SK-N-SH treated with all-trans-retinoic acid at 6 μM for 48 hours (cell line): ENCODE measurements around the gene IGF1R.

ENCODE experiments used
- ATAC-seq: fragments of 200-7000 bp; cut with Tn5 transposase; 3 replicates; pipeline ENCODE4 v1.9.1; 2020; ENCODE audit warnings: mild to moderate bottlenecking, moderate library complexity
- ARNTL ChIP-seq: fragments of 450-650 bp; formaldehyde crosslinking; IDR thresholded peaks from 2 replicates; pipeline ENCODE4 v1.5.0; 2020; ENCODE audit warnings: low read depth, mild to moderate bottlenecking, moderate library complexity, borderline replicate concordance
- BACH2 ChIP-seq: fragments of 250-450 bp; sonication (Bioruptor Pico); IDR thresholded peaks from 2 replicates; pipeline ENCODE4 v1.9.0; 2021; ENCODE audit warnings: mild to moderate bottlenecking, borderline replicate concordance
- CREB5 ChIP-seq: fragments of 250-450 bp; sonication (Bioruptor Pico); IDR thresholded peaks from 2 replicates; pipeline ENCODE4 v1.5.1; 2020; ENCODE audit warnings: low read depth, mild to moderate bottlenecking, moderate library complexity
- ESRRG ChIP-seq: fragments of 250-450 bp; sonication (Bioruptor Pico); IDR thresholded peaks from 2 replicates; pipeline ENCODE4 v1.6.1; 2021; ENCODE audit warnings: mild to moderate bottlenecking
- GLIS3 ChIP-seq: fragments of 250-450 bp; sonication (Bioruptor Pico); IDR thresholded peaks from 2 replicates; pipeline ENCODE4 v1.5.0; 2020; ENCODE audit warnings: mild to moderate bottlenecking, moderate library complexity
- ISL1 ChIP-seq: fragments of 250-450 bp; sonication (Bioruptor Pico); IDR thresholded peaks from 2 replicates; pipeline ENCODE4 v2.1.2; 2022; ENCODE audit warnings: mild to moderate bottlenecking, moderate library complexity
- OSR1 ChIP-seq: fragments of 250-450 bp; sonication (Bioruptor Pico); IDR thresholded peaks from 2 replicates; pipeline ENCODE4 v1.8.0; 2022; ENCODE audit warnings: moderate library complexity, mild to moderate bottlenecking, inconsistent platforms
- PATZ1 ChIP-seq: fragments of 250-450 bp; sonication (Bioruptor Pico); IDR thresholded peaks from 2 replicates; pipeline ENCODE4 v1.8.0; 2020; ENCODE audit warnings: mild to moderate bottlenecking, moderate library complexity, borderline replicate concordance
- POU6F1 ChIP-seq: fragments of 250-450 bp; sonication (Bioruptor Pico); IDR thresholded peaks from 2 replicates; pipeline ENCODE4 v1.8.0; 2021; ENCODE audit warnings: low read depth, mild to moderate bottlenecking, moderate library complexity, borderline replicate concordance
- PPARA ChIP-seq: fragments of 250-450 bp; sonication (Bioruptor Pico); IDR thresholded peaks from 2 replicates; pipeline ENCODE4 v1.5.0; 2020; ENCODE audit warnings: mild to moderate bottlenecking, borderline replicate concordance
- SNAI2 ChIP-seq: fragments of 250-450 bp; sonication (Bioruptor Pico); IDR thresholded peaks from 2 replicates; pipeline ENCODE4 v1.5.0; 2020; ENCODE audit warnings: mild to moderate bottlenecking, moderate library complexity
- TCF4 ChIP-seq: fragments of 250-450 bp; sonication (Bioruptor Pico); IDR thresholded peaks from 2 replicates; pipeline ENCODE4 v1.8.0; 2021; ENCODE audit warnings: mild to moderate bottlenecking, moderate library complexity, borderline replicate concordance
- TSHZ2 ChIP-seq: fragments of 250-450 bp; sonication (Bioruptor Pico); IDR thresholded peaks from 2 replicates; pipeline ENCODE4 v1.5.0; 2020; ENCODE audit warnings: mild to moderate bottlenecking, moderate library complexity
- ZC3H10 ChIP-seq: fragments of 250-450 bp; sonication (Bioruptor Pico); IDR thresholded peaks from 2 replicates; pipeline ENCODE4 v1.5.1; 2021; ENCODE audit warnings: mild to moderate bottlenecking, moderate library complexity
- ZFP3 ChIP-seq: fragments of 250-450 bp; sonication (Bioruptor Pico); IDR thresholded peaks from 2 replicates; pipeline ENCODE4 v1.5.0; 2020; ENCODE audit warnings: mild to moderate bottlenecking, moderate library complexity
- ZFP30 ChIP-seq: fragments of 450-650 bp; formaldehyde crosslinking; IDR thresholded peaks from 2 replicates; pipeline ENCODE4 v1.5.0; 2022; ENCODE audit warnings: mild to moderate bottlenecking, moderate library complexity
- ZNF565 ChIP-seq: fragments of 450-650 bp; formaldehyde crosslinking; conservative IDR thresholded peaks from 2 replicates; pipeline ENCODE4 v1.5.0; 2020; ENCODE audit warnings: low read depth, mild to moderate bottlenecking, moderate library complexity
- ZNF70 ChIP-seq: fragments of 450-650 bp; formaldehyde crosslinking; IDR thresholded peaks from 2 replicates; pipeline ENCODE4 v1.5.0; 2020; ENCODE audit warnings: mild to moderate bottlenecking, moderate library complexity
- ZNF8 ChIP-seq: fragments of 450-650 bp; formaldehyde crosslinking; IDR thresholded peaks from 2 replicates; pipeline ENCODE4 v1.5.0; 2020; ENCODE audit warnings: mild to moderate bottlenecking, moderate library complexity

Gene IGF1R

GRCh38 chr15:98958918-98959639 lies 310.7 kb downstream of the IGF1R start:
- ATAC-seq: no peak
- TF ChIP-seq ZC3H10 (CRISPR knock-in tag) (no peak), TSHZ2 (no peak), ZNF565 (CRISPR knock-in tag) (no peak), POU6F1 (CRISPR knock-in tag) (no peak), ZFP30 (CRISPR knock-in tag) (no peak), ARNTL (no peak), ZNF8 (CRISPR knock-in tag) (no peak), SNAI2 (CRISPR knock-in tag) (no peak), PPARA (CRISPR knock-in tag) (no peak)

GRCh38 chr15:98959640-98960007 lies 311.3 kb downstream of the IGF1R start:
- TF ChIP-seq SNAI2 (CRISPR knock-in tag) (no peak), GLIS3 (CRISPR knock-in tag) (no peak), ARNTL (no peak), PATZ1 (CRISPR knock-in tag) (no peak), ZFP3 (no peak)
- no peak for ATAC-seq

GRCh38 chr15:98960555-98961050 lies 312.3 kb downstream of the IGF1R start:
- no peak for ATAC-seq
- no peak for TF ChIP-seq BACH2
- TF ChIP-seq ISL1 (CRISPR knock-in tag): no peak
- TF ChIP-seq ESRRG: no peak
- TF ChIP-seq CREB5: no peak
- no peak for TF ChIP-seq OSR1 (CRISPR knock-in tag)
- TF ChIP-seq TSHZ2: no peak
- no peak for TF ChIP-seq TCF4 (CRISPR knock-in tag)
- no peak for TF ChIP-seq ZNF70 (CRISPR knock-in tag)
- TF ChIP-seq SNAI2 (CRISPR knock-in tag): no peak
- TF ChIP-seq POU6F1 (CRISPR knock-in tag): no peak
- TF ChIP-seq ZC3H10 (CRISPR knock-in tag): no peak
- no peak for TF ChIP-seq PATZ1 (CRISPR knock-in tag)
- TF ChIP-seq ZNF8 (CRISPR knock-in tag): no peak
- no peak for TF ChIP-seq GLIS3 (CRISPR knock-in tag)
